HEK293T (cell line): ENCODE measurements around the gene SMG1.

Experiments
- ARNT ChIP-seq: fragments of 450-650 bp; IDR thresholded peaks from 2 replicates; pipeline ENCODE4 v1.6.1; 2017; ENCODE audit warnings: mild to moderate bottlenecking
- BHLHE40 ChIP-seq: fragments of 450-650 bp; IDR thresholded peaks from 2 replicates; pipeline ENCODE4 v1.6.1; 2016; ENCODE audit warnings: mild to moderate bottlenecking, moderate library complexity, borderline replicate concordance
- CTBP1 ChIP-seq: fragments of 450-650 bp; IDR thresholded peaks from 2 replicates; pipeline ENCODE4 v1.6.1; 2016; ENCODE audit warnings: borderline replicate concordance
- ELF4 ChIP-seq: fragments of 450-650 bp; IDR thresholded peaks from 2 replicates; pipeline ENCODE4 v1.6.1; 2017; ENCODE audit warnings: antibody characterized with exemption
- FOXA1 ChIP-seq: fragments of 450-650 bp; IDR thresholded peaks from 2 replicates; pipeline ENCODE4 v1.6.1; 2016; ENCODE audit warnings: mild to moderate bottlenecking
- FOXK2 ChIP-seq: fragments of 450-650 bp; IDR thresholded peaks from 2 replicates; pipeline ENCODE4 v1.6.1; 2016; ENCODE audit warnings: mild to moderate bottlenecking
- HDGF ChIP-seq: fragments of 450-650 bp; IDR thresholded peaks from 2 replicates; pipeline ENCODE4 v1.6.1; 2017; ENCODE audit warnings: antibody characterized with exemption, borderline replicate concordance
- NFRKB ChIP-seq: fragments of 450-650 bp; IDR thresholded peaks from 2 replicates; pipeline ENCODE4 v1.6.1; 2016; ENCODE audit warnings: mild to moderate bottlenecking, moderate library complexity
- PKNOX1 ChIP-seq: fragments of 450-650 bp; IDR thresholded peaks from 2 replicates; pipeline ENCODE4 v1.6.1; 2016
- SP1 ChIP-seq: fragments of 450-650 bp; IDR thresholded peaks from 2 replicates; pipeline ENCODE4 v1.6.1; 2017
- SUZ12 ChIP-seq: fragments of 450-650 bp; IDR thresholded peaks from 2 replicates; pipeline ENCODE4 v1.6.1; 2016; ENCODE audit warnings: mild to moderate bottlenecking
- TARDBP ChIP-seq: fragments of 450-650 bp; IDR thresholded peaks from 2 replicates; pipeline ENCODE4 v1.6.1; 2016
- ZNF384 ChIP-seq: fragments of 450-650 bp; IDR thresholded peaks from 2 replicates; pipeline ENCODE4 v1.6.1; 2016

GRCh38 chr16:18800293-18800692 is 125.9 kb downstream of the SMG1 start:
- TF ChIP-seq SP1 = no peak
- no peak for TF ChIP-seq ELF4
- no peak for TF ChIP-seq FOXA1
- no peak for TF ChIP-seq SUZ12
- TF ChIP-seq PKNOX1 = no peak
- no peak for TF ChIP-seq BHLHE40
- no peak for TF ChIP-seq CTBP1
- no peak for TF ChIP-seq ZNF384
- no peak for TF ChIP-seq TARDBP
- no peak for TF ChIP-seq NFRKB
- no peak for TF ChIP-seq ARNT
- no peak for TF ChIP-seq HDGF
- TF ChIP-seq FOXK2 = no peak
